HepG2 (cell line): ENCODE results near the gene FITM1. TPM values are rescaled to one million over a fixed set of nuclear protein-coding genes. Genes with fewer than 3 reads are reported as not detected.

ENCODE experiments used
- ATF7-NPFF ChIP-seq: sonication (generic); formaldehyde crosslinking; IDR thresholded peaks from 2 replicates; pipeline ENCODE4 v1.8.1; 2023; ENCODE audit warnings: mild to moderate bottlenecking, low read depth, missing genetic modification reagents, moderate library complexity
- HNF4A ChIP-seq: sonication (generic); formaldehyde crosslinking; IDR thresholded peaks from 2 replicates; pipeline ENCODE4 v1.4.0; 2020; ENCODE audit warnings: missing genetic modification reagents
- POLR2AphosphoS5 ChIP-seq: IDR thresholded peaks from 2 replicates; pipeline ENCODE4 v1.6.1; 2012; ENCODE audit warnings: low read depth, low read length
- POLR2G ChIP-seq: fragments of 200-400 bp; formaldehyde crosslinking; IDR thresholded peaks from 2 replicates; pipeline ENCODE4 v1.6.1; 2018; ENCODE audit warnings: mild to moderate bottlenecking, low read depth, low read length, moderate library complexity
- PRPF4 ChIP-seq: fragments of 200-400 bp; formaldehyde crosslinking; IDR thresholded peaks from 2 replicates; pipeline ENCODE4 v1.6.1; 2016; ENCODE audit warnings: low read length, low read depth; ENCODE audit not compliant: poor library complexity, severe bottlenecking
- RAD51 ChIP-seq: fragments of 450-650 bp; IDR thresholded peaks from 2 replicates; pipeline ENCODE4 v1.6.1; 2016; ENCODE audit warnings: borderline replicate concordance
- SALL1 ChIP-seq: sonication (generic); formaldehyde crosslinking; IDR thresholded peaks from 2 replicates; pipeline ENCODE4 v1.8.0; 2022; ENCODE audit warnings: mild to moderate bottlenecking, missing genetic modification reagents
- SRSF9 ChIP-seq: fragments of 200-400 bp; formaldehyde crosslinking; IDR thresholded peaks from 2 replicates; pipeline ENCODE4 v1.6.1; 2018; ENCODE audit warnings: borderline replicate concordance, mild to moderate bottlenecking, low read depth, low read length; ENCODE audit not compliant: insufficient read depth, poor library complexity, severe bottlenecking
- TBX2 ChIP-seq: sonication (generic); formaldehyde crosslinking; IDR thresholded peaks from 2 replicates; pipeline ENCODE4 v1.5.0; 2020; ENCODE audit warnings: missing genetic modification reagents, mild to moderate bottlenecking, borderline replicate concordance
- ZNF253 ChIP-seq: sonication (generic); formaldehyde crosslinking; IDR thresholded peaks from 2 replicates; pipeline ENCODE4 v1.8.0; 2022; ENCODE audit warnings: mild to moderate bottlenecking, missing genetic modification reagents, borderline replicate concordance
- ZNF547 ChIP-seq: sonication (generic); formaldehyde crosslinking; IDR thresholded peaks from 2 replicates; pipeline ENCODE4 v1.5.1; 2020; ENCODE audit warnings: mild to moderate bottlenecking, missing genetic modification reagents
- ZNF556 ChIP-seq: sonication (generic); formaldehyde crosslinking; IDR thresholded peaks from 2 replicates; pipeline ENCODE4 v1.4.0; 2020; ENCODE audit warnings: mild to moderate bottlenecking, missing genetic modification reagents, borderline replicate concordance
- polyA plus RNA-seq, 8 experiments: library from polyadenylated mRNA; depleted of rRNA in 3 of 8; stranded (reverse) in 7 of 8; unstranded in 1 of 8; fragments of >200 nt; fragmentation: Illumina TruSeq in 4 of 8; extraction: Trizol in 4 of 8; gene quantifications; 2 replicates each; pipeline versions ENCODE4 v1.2.1 to v1.2.3, GENCODE V29; 2011 to 2016; ENCODE audit warnings: low read depth in 4 of 8, missing spikeins in 1 of 8, mixed read lengths in 1 of 8; ENCODE audit not compliant: insufficient read depth in 1 of 8
- total RNA-seq, 5 experiments: library from RNA; depleted of rRNA; stranded (reverse); fragments of >200 nt; fragmentation: Illumina TruSeq; extraction: Trizol; gene quantifications; 2 replicates each; pipeline ENCODE4 v1.2.3, GENCODE V29; 2016; ENCODE audit warnings: low read depth in 1 of 5
- TF ChIP-seq, protein P1 (sequence below): sonication (generic); formaldehyde crosslinking; IDR thresholded peaks from 2 replicates; pipeline ENCODE4 v1.8.1; 2023; ENCODE audit warnings: mild to moderate bottlenecking, missing genetic modification reagents
- TF ChIP-seq, protein P2 (sequence below): sonication (generic); formaldehyde crosslinking; IDR thresholded peaks from 2 replicates; pipeline ENCODE4 v1.5.0; 2020; ENCODE audit warnings: mild to moderate bottlenecking, missing genetic modification reagents, borderline replicate concordance
- TF ChIP-seq, protein P3 (sequence below): sonication (generic); formaldehyde crosslinking; IDR thresholded peaks from one replicate; pipeline ENCODE4 v1.5.1; 2020; ENCODE audit warnings: mild to moderate bottlenecking, missing genetic modification reagents; ENCODE audit errors: not compliant biosample characterization

Gene FITM1
- total and polyA plus RNA-seq, 2 of the 13 experiments (the other 11 are each of a cell fraction or from before 2014, with no cell fraction given), result 2.7 to 5.8 TPM

DNA sequence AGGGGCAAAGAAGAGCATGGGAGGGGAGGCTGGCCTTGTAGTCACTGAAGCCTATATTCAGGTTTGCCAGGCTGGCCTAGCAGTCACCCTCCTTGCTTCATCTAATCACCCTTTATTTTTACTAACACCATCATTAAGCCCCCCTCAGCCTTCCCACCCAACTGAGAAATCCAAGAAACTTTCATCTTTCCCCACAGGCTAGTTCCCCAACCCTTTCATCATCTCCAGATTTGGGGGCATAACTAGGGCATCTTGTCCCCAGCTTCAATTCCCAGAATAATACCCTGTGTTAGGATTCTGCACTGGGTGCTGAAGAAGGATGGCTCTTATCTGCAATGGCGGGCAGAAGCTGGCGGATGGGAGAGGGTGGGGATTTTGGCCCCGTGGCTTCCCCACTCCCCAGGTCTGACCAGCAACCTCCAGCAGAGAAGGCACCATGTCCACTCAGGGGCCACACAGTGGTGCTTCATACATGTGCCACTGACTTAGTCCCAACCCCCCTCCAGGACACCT is 29.4 kb upstream of the FITM1 start (continued):
- TF ChIP-seq, protein P1, sequence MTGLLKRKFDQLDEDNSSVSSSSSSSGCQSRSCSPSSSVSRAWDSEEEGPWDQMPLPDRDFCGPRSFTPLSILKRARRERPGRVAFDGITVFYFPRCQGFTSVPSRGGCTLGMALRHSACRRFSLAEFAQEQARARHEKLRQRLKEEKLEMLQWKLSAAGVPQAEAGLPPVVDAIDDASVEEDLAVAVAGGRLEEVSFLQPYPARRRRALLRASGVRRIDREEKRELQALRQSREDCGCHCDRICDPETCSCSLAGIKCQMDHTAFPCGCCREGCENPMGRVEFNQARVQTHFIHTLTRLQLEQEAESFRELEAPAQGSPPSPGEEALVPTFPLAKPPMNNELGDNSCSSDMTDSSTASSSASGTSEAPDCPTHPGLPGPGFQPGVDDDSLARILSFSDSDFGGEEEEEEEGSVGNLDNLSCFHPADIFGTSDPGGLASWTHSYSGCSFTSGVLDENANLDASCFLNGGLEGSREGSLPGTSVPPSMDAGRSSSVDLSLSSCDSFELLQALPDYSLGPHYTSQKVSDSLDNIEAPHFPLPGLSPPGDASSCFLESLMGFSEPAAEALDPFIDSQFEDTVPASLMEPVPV (CRISPR knock-in tag), result no peak
- TF ChIP-seq HNF4A (no peak), PRPF4 (no peak), ZNF547 (no peak), SRSF9 (no peak), ATF7-NPFF (CRISPR knock-in tag) (no peak), TBX2 (CRISPR knock-in tag) (0 out of 2 replicates have a peak, but pooled peaks have one; percentile 26), RAD51 (no peak), POLR2AphosphoS5 (peak; percentile 21; the same call in 1 of the 2 replicates), POLR2G (0 out of 2 replicates have a peak, but pooled peaks have one; percentile 12), ZNF253 (no peak), SALL1 (CRISPR knock-in tag) (no peak), ZNF556 (CRISPR knock-in tag) (no peak)
- TF ChIP-seq, protein P2, sequence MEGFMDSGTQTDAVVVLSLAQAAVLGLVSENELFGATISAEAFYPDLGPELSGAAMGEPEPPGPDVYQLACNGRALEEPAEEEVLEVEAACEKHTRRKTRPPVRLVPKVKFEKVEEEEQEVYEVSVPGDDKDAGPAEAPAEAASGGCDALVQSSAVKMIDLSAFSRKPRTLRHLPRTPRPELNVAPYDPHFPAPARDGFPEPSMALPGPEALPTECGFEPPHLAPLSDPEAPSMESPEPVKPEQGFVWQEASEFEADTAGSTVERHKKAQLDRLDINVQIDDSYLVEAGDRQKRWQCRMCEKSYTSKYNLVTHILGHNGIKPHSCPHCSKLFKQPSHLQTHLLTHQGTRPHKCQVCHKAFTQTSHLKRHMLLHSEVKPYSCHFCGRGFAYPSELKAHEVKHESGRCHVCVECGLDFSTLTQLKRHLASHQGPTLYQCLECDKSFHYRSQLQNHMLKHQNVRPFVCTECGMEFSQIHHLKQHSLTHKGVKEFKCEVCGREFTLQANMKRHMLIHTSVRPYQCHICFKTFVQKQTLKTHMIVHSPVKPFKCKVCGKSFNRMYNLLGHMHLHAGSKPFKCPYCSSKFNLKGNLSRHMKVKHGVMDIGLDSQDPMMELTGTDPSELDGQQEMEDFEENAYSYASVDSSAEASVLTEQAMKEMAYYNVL (CRISPR knock-in tag), result 0 out of 2 replicates have a peak, but pooled peaks have one; percentile 16
- TF ChIP-seq, protein P3, sequence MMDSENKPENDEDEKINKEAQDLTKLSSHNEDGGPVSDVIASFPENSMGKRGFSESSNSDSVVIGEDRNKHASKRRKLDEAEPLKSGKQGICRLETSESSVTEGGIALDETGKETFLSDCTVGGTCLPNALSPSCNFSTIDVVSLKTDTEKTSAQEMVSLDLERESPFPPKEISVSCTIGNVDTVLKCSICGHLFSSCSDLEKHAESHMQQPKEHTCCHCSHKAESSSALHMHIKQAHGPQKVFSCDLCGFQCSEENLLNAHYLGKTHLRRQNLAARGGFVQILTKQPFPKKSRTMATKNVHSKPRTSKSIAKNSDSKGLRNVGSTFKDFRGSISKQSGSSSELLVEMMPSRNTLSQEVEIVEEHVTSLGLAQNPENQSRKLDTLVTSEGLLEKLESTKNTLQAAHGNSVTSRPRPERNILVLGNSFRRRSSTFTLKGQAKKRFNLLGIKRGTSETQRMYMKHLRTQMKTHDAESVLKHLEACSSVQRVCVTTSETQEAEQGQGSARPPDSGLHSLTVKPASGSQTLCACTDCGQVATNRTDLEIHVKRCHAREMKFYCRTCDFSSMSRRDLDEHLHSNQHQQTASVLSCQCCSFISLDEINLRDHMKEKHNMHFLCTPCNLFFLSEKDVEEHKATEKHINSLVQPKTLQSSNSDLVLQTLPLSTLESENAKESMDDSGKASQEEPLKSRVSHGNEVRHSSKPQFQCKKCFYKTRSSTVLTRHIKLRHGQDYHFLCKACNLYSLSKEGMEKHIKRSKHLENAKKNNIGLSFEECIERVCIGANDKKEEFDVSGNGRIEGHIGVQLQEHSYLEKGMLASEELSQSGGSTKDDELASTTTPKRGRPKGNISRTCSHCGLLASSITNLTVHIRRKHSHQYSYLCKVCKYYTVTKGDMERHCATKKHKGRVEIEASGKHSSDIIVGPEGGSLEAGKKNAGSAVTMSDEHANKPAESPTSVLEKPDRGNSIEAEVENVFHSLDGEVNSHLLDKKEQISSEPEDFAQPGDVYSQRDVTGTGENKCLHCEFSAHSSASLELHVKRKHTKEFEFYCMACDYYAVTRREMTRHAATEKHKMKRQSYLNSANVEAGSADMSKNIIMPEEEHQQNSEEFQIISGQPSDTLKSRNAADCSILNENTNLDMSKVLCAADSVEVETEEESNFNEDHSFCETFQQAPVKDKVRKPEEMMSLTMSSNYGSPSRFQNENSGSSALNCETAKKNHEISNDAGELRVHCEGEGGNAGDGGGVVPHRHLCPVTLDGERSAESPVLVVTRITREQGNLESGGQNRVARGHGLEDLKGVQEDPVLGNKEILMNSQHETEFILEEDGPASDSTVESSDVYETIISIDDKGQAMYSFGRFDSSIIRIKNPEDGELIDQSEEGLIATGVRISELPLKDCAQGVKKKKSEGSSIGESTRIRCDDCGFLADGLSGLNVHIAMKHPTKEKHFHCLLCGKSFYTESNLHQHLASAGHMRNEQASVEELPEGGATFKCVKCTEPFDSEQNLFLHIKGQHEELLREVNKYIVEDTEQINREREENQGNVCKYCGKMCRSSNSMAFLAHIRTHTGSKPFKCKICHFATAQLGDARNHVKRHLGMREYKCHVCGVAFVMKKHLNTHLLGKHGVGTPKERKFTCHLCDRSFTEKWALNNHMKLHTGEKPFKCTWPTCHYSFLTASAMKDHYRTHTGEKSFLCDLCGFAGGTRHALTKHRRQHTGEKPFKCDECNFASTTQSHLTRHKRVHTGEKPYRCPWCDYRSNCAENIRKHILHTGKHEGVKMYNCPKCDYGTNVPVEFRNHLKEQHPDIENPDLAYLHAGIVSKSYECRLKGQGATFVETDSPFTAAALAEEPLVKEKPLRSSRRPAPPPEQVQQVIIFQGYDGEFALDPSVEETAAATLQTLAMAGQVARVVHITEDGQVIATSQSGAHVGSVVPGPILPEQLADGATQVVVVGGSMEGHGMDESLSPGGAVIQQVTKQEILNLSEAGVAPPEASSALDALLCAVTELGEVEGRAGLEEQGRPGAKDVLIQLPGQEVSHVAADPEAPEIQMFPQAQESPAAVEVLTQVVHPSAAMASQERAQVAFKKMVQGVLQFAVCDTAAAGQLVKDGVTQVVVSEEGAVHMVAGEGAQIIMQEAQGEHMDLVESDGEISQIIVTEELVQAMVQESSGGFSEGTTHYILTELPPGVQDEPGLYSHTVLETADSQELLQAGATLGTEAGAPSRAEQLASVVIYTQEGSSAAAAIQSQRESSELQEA (CRISPR knock-in tag), result no peak
